ENCODE data around the gene PDLIM1. TPM values are rescaled to one million over a fixed set of nuclear protein-coding genes. Genes with fewer than 3 reads are reported as not detected.

The PDLIM1 gene
- total RNA-seq, 2 experiments from 2014 or later: 0.76 to 0.92 TPM

DNA sequence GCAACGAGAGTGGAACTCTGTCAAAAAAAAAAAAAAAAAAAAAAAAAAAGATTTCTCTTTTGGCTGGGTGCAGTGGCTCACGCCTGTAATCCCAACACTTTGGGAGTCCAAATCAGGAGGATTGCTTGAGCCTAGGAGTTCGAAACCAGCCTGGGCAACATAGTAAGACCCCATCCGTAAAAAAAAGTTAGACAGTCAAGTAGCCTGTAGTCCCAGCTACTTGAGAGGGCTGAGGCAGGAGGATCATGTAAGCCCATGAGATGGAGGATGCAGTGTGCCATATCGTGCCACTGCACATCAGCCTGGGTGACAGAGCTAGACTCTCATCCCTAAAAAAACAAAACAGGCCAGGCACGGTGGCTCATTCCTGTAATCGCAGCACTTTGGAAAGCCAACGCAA, 25.2 kb downstream of the PDLIM1 start:
- Mint-ChIP-seq H3K27ac (no peak overlapping the region), H3K9me3 (no peaks in the 10 kb centered on the region), H3K36me3 (no peaks in the 10 kb centered on the region), H3K27me3 (no peaks in the 10 kb centered on the region), H3K4me1 (ENCODE audit: low read depth) (no peaks in the 10 kb centered on the region), H3K4me3 (no peak overlapping the region)
- intact Hi-C loops (cut with micrococcal nuclease): no loop called here
- POLR2A ChIA-PET: no interaction called here
- no peak for DNase-seq
- CTCF ChIA-PET: interaction anchor here (0.6 to 3.3 kb wide), 3 partner anchors 19 to 321 kb away, joined by 3 to 15 read pairs (median 3); no protein-coding TSS in a partner anchor

DNA sequence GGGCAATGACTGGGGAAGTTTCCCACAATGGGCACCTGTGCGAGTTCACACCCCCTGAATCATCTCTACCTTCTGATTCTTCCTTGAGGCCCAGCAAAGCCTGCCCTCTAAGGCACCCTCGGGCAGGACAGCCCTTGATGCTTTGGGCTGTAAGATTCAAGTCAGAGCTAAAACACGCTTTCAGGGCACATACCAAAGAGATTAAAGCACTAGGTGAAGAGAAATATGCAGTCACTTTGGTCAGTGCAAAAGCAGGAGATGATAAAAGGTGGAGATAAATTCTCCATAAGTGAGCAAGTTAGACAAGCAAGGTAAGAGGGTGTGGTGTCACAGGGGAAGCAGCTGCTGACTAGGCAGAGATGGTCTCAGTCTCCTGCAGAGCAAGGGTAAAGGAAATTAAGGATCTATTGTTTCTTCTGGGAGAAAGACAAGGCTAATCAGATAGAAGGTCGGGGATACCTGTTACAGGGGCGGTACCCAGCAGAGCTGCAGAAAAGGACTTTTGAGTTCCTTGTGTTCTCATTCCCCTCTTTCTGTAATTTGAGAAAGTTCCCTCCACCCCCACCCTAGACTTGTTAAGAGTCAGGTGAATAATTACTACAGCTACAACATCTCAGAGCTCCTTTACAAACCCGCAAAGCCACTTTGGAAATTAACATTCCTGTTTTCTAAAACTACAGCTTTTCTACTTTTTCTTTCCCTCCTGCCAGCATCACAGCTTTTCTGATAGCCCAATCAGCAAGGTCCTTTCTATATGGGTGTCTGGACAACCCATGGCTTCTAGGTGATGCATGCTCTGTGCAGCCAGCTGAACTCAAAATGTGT, 26.4 kb downstream of the PDLIM1 start:
- Mint-ChIP-seq H3K36me3 (no peaks in the 10 kb centered on the region), H3K9me3 (no peaks in the 10 kb centered on the region), H3K27ac (no peak overlapping the region), H3K4me3 (no peak overlapping the region), H3K4me1 (ENCODE audit: low read depth) (no peaks in the 10 kb centered on the region), H3K27me3 (no peaks in the 10 kb centered on the region)
- DNase-seq: no peak
- ChIA-PET POLR2A (no interaction called here), CTCF (interaction anchor here (3.3 kb wide), 1 partner anchor 19 kb away, joined by 15 read pairs; no protein-coding TSS in a partner anchor)
- intact Hi-C loops (cut with micrococcal nuclease): no loop called here

DNA sequence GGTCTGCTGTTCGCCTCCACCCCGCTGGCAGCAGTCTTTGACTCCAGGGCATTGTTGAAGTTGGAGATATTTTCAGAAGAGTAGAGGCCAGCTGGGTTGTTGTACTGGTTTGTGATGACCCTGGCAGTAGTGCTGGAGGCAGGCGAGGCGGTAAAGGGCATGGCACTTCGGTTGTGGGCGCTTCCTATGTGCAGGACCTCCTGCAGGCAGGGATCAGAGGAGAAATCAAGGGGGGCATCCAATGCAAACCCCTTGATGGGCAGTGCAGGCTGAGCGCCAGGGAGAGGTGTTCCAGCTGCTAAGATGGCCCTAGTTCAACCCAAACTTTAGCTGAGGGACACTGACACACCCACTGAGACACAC, 27.0 kb downstream of the PDLIM1 start:
- ChIA-PET CTCF (interaction anchor here (3.3 kb wide), 1 partner anchor 18 kb away, joined by 15 read pairs; no protein-coding TSS in a partner anchor), POLR2A (no interaction called here)
- H3K27ac Mint-ChIP-seq: no peak overlapping the region
- H3K4me3 Mint-ChIP-seq: no peak overlapping the region
- DNase-seq: no peak
- no peaks in the 10 kb centered on the region for H3K36me3 Mint-ChIP-seq
- no peaks in the 10 kb centered on the region for H3K9me3 Mint-ChIP-seq
- H3K27me3 Mint-ChIP-seq: no peaks in the 10 kb centered on the region
- intact Hi-C loops (cut with micrococcal nuclease): no loop called here
- no peaks in the 10 kb centered on the region for H3K4me1 Mint-ChIP-seq (ENCODE audit: low read depth)

DNA sequence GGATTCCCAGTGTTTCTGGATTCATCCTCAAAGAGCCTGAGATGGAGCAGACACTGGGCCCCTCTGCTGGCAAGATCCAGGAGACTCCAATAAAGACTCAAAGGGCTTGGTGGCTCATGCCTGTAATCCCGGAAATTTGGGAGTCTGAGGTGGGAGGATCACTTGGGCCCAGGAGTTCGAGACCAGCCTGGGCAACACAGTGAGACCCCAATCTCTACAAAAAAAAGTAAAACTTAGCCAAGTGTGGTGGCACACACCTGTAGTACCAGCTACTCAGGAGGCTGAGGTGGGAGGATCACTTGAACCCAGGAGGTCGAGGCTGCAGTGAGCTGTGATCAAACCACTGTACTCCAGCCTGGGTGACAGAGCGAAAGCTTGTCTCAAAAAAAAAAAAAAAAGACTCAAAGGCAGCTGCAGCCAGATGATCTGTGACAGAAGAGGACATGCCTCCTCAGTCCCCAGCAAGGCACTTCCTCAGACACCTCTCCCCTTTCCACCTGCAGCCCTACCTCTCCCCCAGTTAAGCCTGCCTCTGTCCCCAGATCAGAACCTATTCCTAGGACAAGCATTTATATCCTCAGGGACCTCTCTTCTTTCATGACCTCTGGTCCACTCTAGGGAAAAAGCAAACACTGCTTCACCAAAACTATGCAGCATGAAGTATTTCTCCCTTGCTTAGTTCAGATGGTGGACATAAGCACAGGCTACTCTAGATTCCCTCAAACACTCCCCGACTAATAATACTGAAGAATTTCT, 27.9 kb downstream of the PDLIM1 start:
- intact Hi-C loops (cut with micrococcal nuclease): no loop called here
- ChIA-PET POLR2A (no interaction called here), CTCF (interaction anchor here (0.6 to 3.3 kb wide), 2 partner anchors 17 to 23 kb away, joined by 3 to 15 read pairs; no protein-coding TSS in a partner anchor)
- H3K27ac Mint-ChIP-seq: no peak overlapping the region
- no peak overlapping the region for H3K4me3 Mint-ChIP-seq
- H3K4me1 Mint-ChIP-seq (ENCODE audit: low read depth): no peaks in the 10 kb centered on the region
- no peak for DNase-seq
- H3K9me3 Mint-ChIP-seq: no peaks in the 10 kb centered on the region
- no peaks in the 10 kb centered on the region for H3K27me3 Mint-ChIP-seq
- no peaks in the 10 kb centered on the region for H3K36me3 Mint-ChIP-seq

- intact Hi-C loops (cut with micrococcal nuclease): no loop called here
- ChIA-PET CTCF (no interaction called here), POLR2A (no interaction called here)
Observed at GRCh38 chr10:95261926-95262325, 28.9 kb downstream of the PDLIM1 start.

DNA sequence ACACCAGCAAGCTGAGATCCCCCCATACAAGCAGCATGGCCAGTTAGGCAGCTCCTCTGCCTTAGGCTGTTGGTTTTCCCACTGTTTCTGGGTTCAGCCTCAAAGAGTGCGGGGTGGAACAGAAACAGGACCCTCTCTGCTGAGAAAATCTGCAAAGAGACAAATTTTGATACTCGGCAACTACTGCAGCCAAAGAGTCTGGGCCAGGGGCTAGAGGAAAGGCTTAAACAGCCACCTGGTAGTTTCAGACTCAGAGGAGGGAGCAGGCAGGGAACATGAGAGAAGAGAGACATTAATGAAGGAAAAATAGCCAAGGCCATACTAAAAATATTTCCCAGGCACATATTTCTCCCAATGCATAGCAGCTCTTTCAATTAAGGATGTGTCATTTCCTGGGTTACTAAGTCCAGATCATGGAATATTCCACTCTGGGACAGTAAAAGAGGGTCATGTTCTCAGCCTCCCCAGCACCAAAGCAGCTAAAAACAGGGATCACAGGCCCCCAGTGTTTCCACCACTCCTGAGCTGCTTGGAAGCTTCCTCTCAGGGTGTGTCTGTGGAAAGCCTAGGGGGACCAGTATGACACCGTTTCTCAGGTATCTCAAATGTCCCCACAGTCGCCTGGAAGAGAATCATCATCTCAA, 29.8 kb downstream of the PDLIM1 start:
- no peaks in the 10 kb centered on the region for H3K9me3 Mint-ChIP-seq
- POLR2A ChIA-PET: no interaction called here
- no peaks in the 10 kb centered on the region for H3K27me3 Mint-ChIP-seq
- intact Hi-C loops (cut with micrococcal nuclease): no loop called here
- H3K36me3 Mint-ChIP-seq: no peaks in the 10 kb centered on the region
- H3K4me3 Mint-ChIP-seq: no peak overlapping the region
- H3K27ac Mint-ChIP-seq: no peak overlapping the region
- DNase-seq: no peak
- H3K4me1 Mint-ChIP-seq (ENCODE audit: low read depth): no peaks in the 10 kb centered on the region
- CTCF ChIA-PET: interaction anchor here (1.6 kb wide), 1 partner anchor 17 kb away, joined by 8 read pairs; no protein-coding TSS in a partner anchor

More at GRCh38 chr10:95261926-95262325, 28.9 kb downstream of the PDLIM1 start:
- H3K9me3 Mint-ChIP-seq: no peaks in the 10 kb centered on the region
- no peak for DNase-seq
- H3K4me3 Mint-ChIP-seq: no peak overlapping the region
- H3K27ac Mint-ChIP-seq: no peak overlapping the region
- no peaks in the 10 kb centered on the region for H3K4me1 Mint-ChIP-seq (ENCODE audit: low read depth)
- no peaks in the 10 kb centered on the region for H3K36me3 Mint-ChIP-seq
- no peaks in the 10 kb centered on the region for H3K27me3 Mint-ChIP-seq

DNA sequence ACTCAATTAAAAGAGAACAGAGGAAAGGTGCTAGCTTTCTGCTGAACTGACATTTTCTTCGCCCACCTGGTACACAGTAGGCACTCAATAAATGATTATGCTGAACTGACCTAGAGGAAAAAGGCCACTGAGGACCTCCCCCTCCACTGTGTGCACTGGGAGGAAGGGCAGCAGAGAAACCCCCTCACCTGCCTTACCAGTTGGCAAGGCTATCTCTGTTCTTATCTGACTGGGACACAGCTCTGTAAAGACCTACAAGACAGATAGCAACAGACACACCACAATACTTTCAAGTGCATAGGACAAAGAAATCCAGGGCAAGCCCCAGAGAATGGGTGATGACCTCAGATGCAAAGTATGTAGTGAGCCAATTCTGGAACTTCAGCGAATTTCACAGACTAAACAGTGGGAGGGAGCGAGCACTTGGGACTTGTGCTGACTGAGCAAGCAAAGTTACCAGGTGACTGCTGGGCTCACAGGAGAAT, 30.4 kb downstream of the PDLIM1 start:
- Mint-ChIP-seq H3K27ac (no peak overlapping the region), H3K36me3 (no peaks in the 10 kb centered on the region), H3K4me1 (ENCODE audit: low read depth) (no peaks in the 10 kb centered on the region), H3K27me3 (no peaks in the 10 kb centered on the region), H3K9me3 (no peaks in the 10 kb centered on the region), H3K4me3 (no peak overlapping the region)
- ChIA-PET CTCF (interaction anchor here (1.0 to 1.6 kb wide), 2 partner anchors 17 to 99 kb away, joined by 3 to 8 read pairs; no protein-coding TSS in a partner anchor), POLR2A (no interaction called here)
- DNase-seq: no peak
- intact Hi-C loops (cut with micrococcal nuclease): no loop called here

DNA sequence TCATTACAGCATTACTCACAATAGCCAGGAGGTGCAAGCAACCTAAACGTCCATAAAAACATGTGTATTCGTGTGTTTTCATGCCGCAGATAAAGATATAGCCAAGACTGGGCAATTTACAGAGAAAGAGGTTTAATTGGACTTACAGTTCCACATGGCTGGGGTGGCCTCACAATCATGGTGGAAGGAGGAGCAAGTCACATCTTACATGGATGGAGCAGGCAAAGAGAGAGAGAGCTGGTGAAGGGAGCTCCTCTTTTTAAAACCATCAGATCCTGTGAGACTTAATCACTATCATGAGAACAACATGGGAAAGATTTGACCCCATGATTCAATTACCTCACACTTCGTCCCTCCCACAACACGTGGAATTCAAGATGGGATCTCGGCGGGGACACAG, 33.0 kb downstream of the PDLIM1 start:
- Mint-ChIP-seq H3K4me1 (ENCODE audit: low read depth) (no peaks in the 10 kb centered on the region), H3K27me3 (no peaks in the 10 kb centered on the region), H3K27ac (no peak overlapping the region), H3K9me3 (no peaks in the 10 kb centered on the region), H3K36me3 (no peaks in the 10 kb centered on the region), H3K4me3 (no peak overlapping the region)
- POLR2A ChIA-PET: no interaction called here
- intact Hi-C loops (cut with micrococcal nuclease): no loop called here
- CTCF ChIA-PET: no interaction called here
- DNase-seq: no peak

GRCh38 chr10:95256268-95256667, 34.5 kb downstream of the PDLIM1 start:
- Mint-ChIP-seq H3K27ac (no peak overlapping the region), H3K36me3 (no peaks in the 10 kb centered on the region), H3K27me3 (no peaks in the 10 kb centered on the region), H3K4me3 (no peak overlapping the region), H3K4me1 (ENCODE audit: low read depth) (no peaks in the 10 kb centered on the region), H3K9me3 (no peaks in the 10 kb centered on the region)
- no peak for DNase-seq
- ChIA-PET POLR2A (no interaction called here), CTCF (interaction anchor here (1.1 to 1.3 kb wide), 2 partner anchors 9 to 13 kb away, joined by 3 read pairs; no protein-coding TSS in a partner anchor)
- intact Hi-C loops (cut with micrococcal nuclease): no loop called here

DNA sequence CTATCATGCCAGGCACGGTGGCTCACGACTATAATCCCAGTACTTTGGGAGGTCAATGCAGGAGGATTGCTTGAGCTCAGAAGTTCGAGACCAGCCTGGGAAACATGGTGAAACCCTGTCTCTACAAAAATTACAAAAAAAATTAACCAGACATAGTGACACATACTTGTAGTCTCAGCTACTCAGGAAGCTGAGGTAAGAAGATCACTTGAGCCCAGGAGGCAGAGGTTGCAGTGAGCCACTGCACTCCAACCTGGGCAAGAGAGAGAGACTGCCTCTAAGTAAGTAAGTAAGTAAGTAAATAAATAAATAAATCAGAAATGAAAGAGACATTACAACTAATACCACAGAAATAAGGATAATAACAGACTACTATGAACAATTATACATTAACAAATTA, 36.2 kb downstream of the PDLIM1 start:
- H3K4me3 Mint-ChIP-seq: no peak overlapping the region
- no peaks in the 10 kb centered on the region for H3K9me3 Mint-ChIP-seq
- CTCF ChIA-PET: interaction anchor here (1.0 to 1.3 kb wide), 2 partner anchors 15 to 120 kb away, joined by 3 to 4 read pairs; no protein-coding TSS in a partner anchor
- H3K4me1 Mint-ChIP-seq (ENCODE audit: low read depth): no peaks in the 10 kb centered on the region
- no peak for DNase-seq
- peaks cover 4% of the 10 kb centered on the region for H3K27me3 Mint-ChIP-seq
- POLR2A ChIA-PET: no interaction called here
- no peaks in the 10 kb centered on the region for H3K36me3 Mint-ChIP-seq
- intact Hi-C loops (cut with micrococcal nuclease): no loop called here
- H3K27ac Mint-ChIP-seq: no peak overlapping the region

GRCh38 chr10:95253686-95254085, 37.1 kb downstream of the PDLIM1 start:
- peaks cover 5% of the 10 kb centered on the region for H3K27me3 Mint-ChIP-seq
- H3K4me1 Mint-ChIP-seq (ENCODE audit: low read depth): no peaks in the 10 kb centered on the region
- H3K27ac Mint-ChIP-seq: no peak overlapping the region
- no peaks in the 10 kb centered on the region for H3K9me3 Mint-ChIP-seq
- H3K36me3 Mint-ChIP-seq: no peaks in the 10 kb centered on the region
- DNase-seq: no peak
- POLR2A ChIA-PET: no interaction called here
- CTCF ChIA-PET: interaction anchor here (1.0 to 1.3 kb wide), 2 partner anchors 14 to 121 kb away, joined by 3 to 4 read pairs; no protein-coding TSS in a partner anchor
- intact Hi-C loops (cut with micrococcal nuclease): no loop called here
- no peak overlapping the region for H3K4me3 Mint-ChIP-seq

- POLR2A ChIA-PET: no interaction called here
- peaks cover 5% of the 10 kb centered on the region for H3K27me3 Mint-ChIP-seq
- H3K36me3 Mint-ChIP-seq: no peaks in the 10 kb centered on the region
- no peak overlapping the region for H3K27ac Mint-ChIP-seq
- no peaks in the 10 kb centered on the region for H3K9me3 Mint-ChIP-seq
- CTCF ChIA-PET: no interaction called here
- intact Hi-C loops (cut with micrococcal nuclease): no loop called here
- H3K4me1 Mint-ChIP-seq (ENCODE audit: low read depth): no peaks in the 10 kb centered on the region
- DNase-seq: no peak
- no peak overlapping the region for H3K4me3 Mint-ChIP-seq
Observed at GRCh38 chr10:95253007-95253406, 37.8 kb downstream of the PDLIM1 start.
